ENCODE data around the gene TCFL5.
"Not testable (repeated sequence)": the region's sequence is repeated elsewhere in the genome, so short reads cannot be mapped to it uniquely, and the experiment has no call there.

DNA sequence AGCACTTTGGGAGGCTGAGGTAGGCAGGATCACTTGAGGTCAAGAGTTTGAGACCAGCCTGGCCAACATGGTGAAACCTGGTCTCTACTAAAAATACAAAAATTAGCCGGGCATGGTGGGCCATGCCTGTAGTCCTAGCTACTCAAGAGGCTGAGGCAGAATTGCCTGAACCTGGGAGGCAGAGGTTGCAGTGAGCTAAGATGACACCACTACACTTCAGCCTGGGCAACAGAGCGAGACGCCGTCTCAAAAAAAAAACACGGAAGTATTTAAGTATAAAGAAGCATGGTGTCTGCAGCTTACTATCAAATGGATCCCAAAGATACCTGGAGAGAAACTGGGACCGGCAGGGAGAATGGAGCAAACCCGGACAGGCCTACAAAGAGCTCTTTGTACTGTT lies 12.7 kb downstream of the TCFL5 start:
- TF ChIP-seq CTCF, POLR2A (IDR thresholded peaks at IDR 0.05): not testable (repeated sequence)
